ENCODE measurements around the gene FAM89A. TPM values are rescaled to one million over a fixed set of nuclear protein-coding genes. Genes with fewer than 3 reads are reported as not detected.

The FAM89A gene
- polyA plus RNA-seq, 1 donor (not counting 4 experiments of a cell fraction or from before 2014, with no cell fraction given): 32.3 TPM

- no peak overlapping the region for H3K4me2 ChIP-seq (ENCODE audit: control insufficient read depth, extremely low read depth, insufficient read depth, low read depth, low read length)
Observed at GRCh38 chr1:231057410-231057809, 17.4 kb upstream of the FAM89A start.

GRCh38 chr1:231055271-231055670, 15.2 kb upstream of the FAM89A start:
- no peaks in the 10 kb centered on the region for H3K27me3 ChIP-seq (ENCODE audit: control insufficient read depth, extremely low read depth, insufficient read depth, low read length)
- no peak overlapping the region for H3K4me3 ChIP-seq (ENCODE audit: control insufficient read depth in 2 of 3, extremely low read depth in 1 of 3, insufficient read depth in 2 of 3, low read depth in 1 of 3, low read length in 3 of 3)
- no peaks in the 10 kb centered on the region for H3K79me2 ChIP-seq (ENCODE audit: control insufficient read depth, insufficient read depth, low read length)
- TF ChIP-seq CTCF (optimal IDR thresholded peaks at IDR 0.05 in 1 of 3, IDR thresholded peaks at IDR 0.05 in 1 of 3, conservative IDR thresholded peaks at IDR 0.05 in 1 of 3; ENCODE audit: extremely low read depth in 1 of 3, insufficient read depth in 2 of 3, low read length in 3 of 3): no peak
- TF ChIP-seq EZH2 (IDR thresholded peaks at IDR 0.05; ENCODE audit: low read length): no peak
- H3K9ac ChIP-seq (ENCODE audit: control insufficient read depth, extremely low read depth, insufficient read depth, low read length): no peak overlapping the region
- no peaks in the 10 kb centered on the region for H3K9me3 ChIP-seq (ENCODE audit: control insufficient read depth, low read depth, low read length)
- FAIRE-seq: no peak
- no peak overlapping the region for H3K27ac ChIP-seq (ENCODE audit: control insufficient read depth, insufficient read depth, low read length)
- H3K4me1 ChIP-seq (ENCODE audit: control insufficient read depth, extremely low read depth, insufficient read depth, low read length): peaks cover 5% of the 10 kb centered on the region
- no peak for DNase-seq (ENCODE audit: low read depth, low spot score)
- no peaks in the 10 kb centered on the region for H3K9me1 ChIP-seq (ENCODE audit: control insufficient read depth, extremely low read depth, insufficient read depth, low read length)
- dilution Hi-C loops (cut with MboI; ENCODE audit: extremely low pct_ligation_motif_present, low sequenced_read_pairs): no loop called here
- H3K4me2 ChIP-seq (ENCODE audit: control insufficient read depth, extremely low read depth, insufficient read depth, low read depth, low read length): no peak overlapping the region
- H3K36me3 ChIP-seq (ENCODE audit: control insufficient read depth in 2 of 2, extremely low read depth in 1 of 2, insufficient read depth in 2 of 2, low read length in 2 of 2): no peaks in the 10 kb centered on the region
- no peaks in the 10 kb centered on the region for H4K20me1 ChIP-seq (ENCODE audit: control insufficient read depth, extremely low read depth, insufficient read depth, low read length)
- no peak overlapping the region for H2AFZ ChIP-seq (ENCODE audit: control insufficient read depth, low read length)

More at GRCh38 chr1:231057410-231057809, 17.4 kb upstream of the FAM89A start:
- FAIRE-seq (no peak), DNase-seq (ENCODE audit: low read depth, low spot score) (no peak)
- Histone ChIP-seq H3K4me3 (ENCODE audit: control insufficient read depth in 2 of 3, extremely low read depth in 1 of 3, insufficient read depth in 2 of 3, low read depth in 1 of 3, low read length in 3 of 3) (no peak overlapping the region), H3K27me3 (ENCODE audit: control insufficient read depth, extremely low read depth, insufficient read depth, low read length) (no peaks in the 10 kb centered on the region), H3K9me1 (ENCODE audit: control insufficient read depth, extremely low read depth, insufficient read depth, low read length) (no peaks in the 10 kb centered on the region), H3K27ac (ENCODE audit: control insufficient read depth, insufficient read depth, low read length) (no peak overlapping the region), H3K79me2 (ENCODE audit: control insufficient read depth, insufficient read depth, low read length) (no peaks in the 10 kb centered on the region), H2AFZ (ENCODE audit: control insufficient read depth, low read length) (no peak overlapping the region), H3K9ac (ENCODE audit: control insufficient read depth, extremely low read depth, insufficient read depth, low read length) (no peak overlapping the region), H3K36me3 (ENCODE audit: control insufficient read depth in 2 of 2, extremely low read depth in 1 of 2, insufficient read depth in 2 of 2, low read length in 2 of 2) (no peaks in the 10 kb centered on the region), H4K20me1 (ENCODE audit: control insufficient read depth, extremely low read depth, insufficient read depth, low read length) (no peaks in the 10 kb centered on the region), H3K9me3 (ENCODE audit: control insufficient read depth, low read depth, low read length) (no peaks in the 10 kb centered on the region), H3K4me1 (ENCODE audit: control insufficient read depth, extremely low read depth, insufficient read depth, low read length) (peaks cover 5% of the 10 kb centered on the region)
- dilution Hi-C loops (cut with MboI; ENCODE audit: extremely low pct_ligation_motif_present, low sequenced_read_pairs): no loop called here
- TF ChIP-seq CTCF (optimal IDR thresholded peaks at IDR 0.05 in 1 of 3, IDR thresholded peaks at IDR 0.05 in 1 of 3, conservative IDR thresholded peaks at IDR 0.05 in 1 of 3; ENCODE audit: extremely low read depth in 1 of 3, insufficient read depth in 2 of 3, low read length in 3 of 3) (no peak), EZH2 (IDR thresholded peaks at IDR 0.05; ENCODE audit: low read length) (no peak)

Data from keratinocyte (primary cell).